KBM-7 (cell line): Measurements from ENCODE around the gene DSTYK.

Source experiments
- DNase-seq: peaks from one replicate; pipeline ENCODE4 v3.0.0-alpha.2; 2015
- in situ Hi-C: fragments of 300-500 bp; cut with MboI; formaldehyde crosslinking; loops from 2 replicates; pipeline ENCODE4 v1.14.3; 2020; ENCODE audit warnings: low sequenced_read_pairs, low pct_unique_long_range_greater_than_20kb, mixed read lengths

Gene DSTYK

GRCh38 chr1:205211169-205211838 lies at the start of gene DSTYK:
Gene DSTYK (minus strand): TSS chr1:205211702. CDS start chr1:205211535, 167 bp downstream.
- DNase-seq: peak; percentile 97
- in situ Hi-C loops: no loop called here

GRCh38 chr1:205259998-205260397 lies 48.5 kb upstream of the DSTYK start:
- no peak for DNase-seq
- in situ Hi-C loops: no loop called here

GRCh38 chr1:205259324-205259832 lies 47.9 kb upstream of the DSTYK start:
- no peak for DNase-seq
- in situ Hi-C loops: no loop called here

- in situ Hi-C loops: no loop called here
- DNase-seq: no peak
Measured at GRCh38 chr1:205258719-205259118, 47.2 kb upstream of the DSTYK start.

GRCh38 chr1:205258261-205258691 lies 46.8 kb upstream of the DSTYK start:
- in situ Hi-C loops: no loop called here
- DNase-seq: no peak

GRCh38 chr1:205257735-205258134 lies 46.2 kb upstream of the DSTYK start:
- DNase-seq: no peak
- in situ Hi-C loops: no loop called here

GRCh38 chr1:205256951-205257625 lies 45.6 kb upstream of the DSTYK start:
- in situ Hi-C loops: no loop called here

GRCh38 chr1:205255941-205256780 lies 44.7 kb upstream of the DSTYK start:
- in situ Hi-C loops: no loop called here
- peak; percentile 88 for DNase-seq

More at GRCh38 chr1:205256951-205257625, 45.6 kb upstream of the DSTYK start:
- DNase-seq: no peak

GRCh38 chr1:205251576-205251975 lies 40.1 kb upstream of the DSTYK start:
- in situ Hi-C loops: no loop called here
- no peak for DNase-seq

- no peak for DNase-seq
Measured at GRCh38 chr1:205250699-205251098, 39.2 kb upstream of the DSTYK start.

GRCh38 chr1:205249651-205250050 lies 38.1 kb upstream of the DSTYK start:
- no peak for DNase-seq
- in situ Hi-C loops: no loop called here

More at GRCh38 chr1:205250699-205251098, 39.2 kb upstream of the DSTYK start:
- in situ Hi-C loops: no loop called here

- in situ Hi-C loops: no loop called here
Measured at GRCh38 chr1:205248793-205249601, 37.5 kb upstream of the DSTYK start.

GRCh38 chr1:205247130-205247921 lies 35.8 kb upstream of the DSTYK start:
- in situ Hi-C loops: no loop called here
- DNase-seq: peak; percentile 79

More at GRCh38 chr1:205248793-205249601, 37.5 kb upstream of the DSTYK start:
- DNase-seq: no peak

- in situ Hi-C loops: no loop called here
- DNase-seq: no peak
Measured at GRCh38 chr1:205246351-205247119, 35.0 kb upstream of the DSTYK start.

GRCh38 chr1:205245096-205245495 lies 33.6 kb upstream of the DSTYK start:
- in situ Hi-C loops: no loop called here
- DNase-seq: no peak

GRCh38 chr1:205244384-205244783 lies 32.9 kb upstream of the DSTYK start:
- no peak for DNase-seq
- in situ Hi-C loops: no loop called here
